HepG2 (cell line): ENCODE results near the gene CBLN3. TPM values are rescaled to one million over a fixed set of nuclear protein-coding genes. Genes with fewer than 3 reads are reported as not detected.

ENCODE experiments used
- AGO1 ChIP-seq: fragments of 200-400 bp; formaldehyde crosslinking; IDR thresholded peaks from 2 replicates; pipeline ENCODE4 v1.6.1; 2017; ENCODE audit warnings: mild to moderate bottlenecking, low read depth, low read length, moderate library complexity; ENCODE audit not compliant: poor library complexity, severe bottlenecking
- BCL3 ChIP-seq: sonication (generic); formaldehyde crosslinking; IDR thresholded peaks from 2 replicates; pipeline ENCODE4 v1.5.1; 2020; ENCODE audit warnings: mild to moderate bottlenecking, missing genetic modification reagents, moderate library complexity
- DMTF1 ChIP-seq: sonication (generic); formaldehyde crosslinking; IDR thresholded peaks from 2 replicates; pipeline ENCODE4 v1.4.0; 2020; ENCODE audit warnings: mild to moderate bottlenecking, missing genetic modification reagents
- FOXA3 ChIP-seq: IDR thresholded peaks from 2 replicates; pipeline ENCODE4 v1.6.1; 2016; ENCODE audit warnings: missing genetic modification reagents, missing compliant biosample characterization
- HMGXB4 ChIP-seq, 2 experiments: sonication (generic) in 1 of 2; formaldehyde crosslinking in 1 of 2; IDR thresholded peaks; 2 replicates each; pipeline versions ENCODE4 v1.4.0 to v1.6.1; 2018 to 2020; ENCODE audit warnings: missing genetic modification reagents in 2 of 2, borderline replicate concordance in 1 of 2, low read depth in 1 of 2, mild to moderate bottlenecking in 1 of 2, missing biosample characterization in 1 of 2
- JUND ChIP-seq: sonication (generic); formaldehyde crosslinking; IDR thresholded peaks from 2 replicates; pipeline ENCODE4 v1.8.0; 2022; ENCODE audit warnings: mild to moderate bottlenecking, missing genetic modification reagents
- KDM2A ChIP-seq: sonication (generic); formaldehyde crosslinking; IDR thresholded peaks from 2 replicates; pipeline ENCODE4 v1.4.0; 2020; ENCODE audit warnings: low read depth, missing genetic modification reagents, borderline replicate concordance
- KLF15 ChIP-seq: sonication (generic); formaldehyde crosslinking; IDR thresholded peaks from 2 replicates; pipeline ENCODE4 v1.8.1; 2023; ENCODE audit warnings: borderline replicate concordance, mild to moderate bottlenecking, inconsistent platforms, missing genetic modification reagents, mixed read lengths
- POGZ ChIP-seq: sonication (generic); formaldehyde crosslinking; IDR thresholded peaks from 2 replicates; pipeline ENCODE4 v1.4.0; 2020; ENCODE audit warnings: mild to moderate bottlenecking, missing genetic modification reagents
- RFXAP ChIP-seq: sonication (generic); formaldehyde crosslinking; IDR thresholded peaks from 2 replicates; pipeline ENCODE4 v1.4.0; 2020; ENCODE audit warnings: missing genetic modification reagents, borderline replicate concordance
- SIN3B ChIP-seq: fragments of 150-350 bp; IDR thresholded peaks from 2 replicates; pipeline ENCODE4 v1.6.1; 2014; ENCODE audit warnings: low read length
- SMAD9 ChIP-seq: sonication (generic); formaldehyde crosslinking; IDR thresholded peaks from 2 replicates; pipeline ENCODE4 v1.5.1; 2020; ENCODE audit warnings: mild to moderate bottlenecking, missing genetic modification reagents
- SNRNP70 ChIP-seq: fragments of 200-400 bp; formaldehyde crosslinking; IDR thresholded peaks from 2 replicates; pipeline ENCODE4 v1.6.1; 2017; ENCODE audit warnings: mild to moderate bottlenecking, low read depth, low read length, moderate library complexity
- TOPORS ChIP-seq: sonication (generic); formaldehyde crosslinking; IDR thresholded peaks from 2 replicates; pipeline ENCODE4 v1.8.0; 2023; ENCODE audit warnings: mild to moderate bottlenecking, missing genetic modification reagents
- ZGPAT ChIP-seq: IDR thresholded peaks from 2 replicates; pipeline ENCODE4 v1.6.1; 2016; ENCODE audit warnings: mild to moderate bottlenecking
- ZNF337 ChIP-seq: sonication (generic); formaldehyde crosslinking; IDR thresholded peaks from 2 replicates; pipeline ENCODE4 v1.5.1; 2020; ENCODE audit warnings: missing genetic modification reagents, low read depth, mild to moderate bottlenecking, borderline replicate concordance
- ZNF382 ChIP-seq: sonication (generic); formaldehyde crosslinking; IDR thresholded peaks from 2 replicates; pipeline ENCODE4 v1.5.0; 2020; ENCODE audit warnings: missing genetic modification reagents, mild to moderate bottlenecking, borderline replicate concordance
- ZNF577 ChIP-seq: sonication (generic); formaldehyde crosslinking; IDR thresholded peaks from 2 replicates; pipeline ENCODE4 v1.4.0; 2020; ENCODE audit warnings: mild to moderate bottlenecking, low read depth, missing genetic modification reagents, borderline replicate concordance
- ZNF607 ChIP-seq: sonication (generic); formaldehyde crosslinking; IDR thresholded peaks from 2 replicates; pipeline ENCODE4 v1.5.1; 2020; ENCODE audit warnings: missing genetic modification reagents, mild to moderate bottlenecking, borderline replicate concordance
- ZNF720 ChIP-seq: sonication (generic); formaldehyde crosslinking; IDR thresholded peaks from 2 replicates; pipeline ENCODE4 v1.4.0; 2020; ENCODE audit warnings: missing genetic modification reagents
- ZSCAN9 ChIP-seq: IDR thresholded peaks from 2 replicates; pipeline ENCODE4 v1.6.1; 2016; ENCODE audit warnings: borderline replicate concordance
- polyA plus RNA-seq, 8 experiments: library from polyadenylated mRNA; depleted of rRNA in 3 of 8; stranded (reverse) in 7 of 8; unstranded in 1 of 8; fragments of >200 nt; fragmentation: Illumina TruSeq in 4 of 8; extraction: Trizol in 4 of 8; gene quantifications; 2 replicates each; pipeline versions ENCODE4 v1.2.1 to v1.2.3, GENCODE V29; 2011 to 2016; ENCODE audit warnings: low read depth in 4 of 8, missing spikeins in 1 of 8, mixed read lengths in 1 of 8; ENCODE audit not compliant: insufficient read depth in 1 of 8
- total RNA-seq, 5 experiments: library from RNA; depleted of rRNA; stranded (reverse); fragments of >200 nt; fragmentation: Illumina TruSeq; extraction: Trizol; gene quantifications; 2 replicates each; pipeline ENCODE4 v1.2.3, GENCODE V29; 2016; ENCODE audit warnings: low read depth in 1 of 5

Gene CBLN3
- total and polyA plus RNA-seq, 2 of the 13 experiments (the other 11 are each of a cell fraction or from before 2014, with no cell fraction given) = 0.66 to 0.98 TPM

- TF ChIP-seq KDM2A (CRISPR knock-in tag) (peak; percentile 96), ZNF382 (no peak), SIN3B (peak; percentile 30), SMAD9 (peak; percentile 99), AGO1 (peak; percentile 85), ZNF607 (CRISPR knock-in tag) (no peak), ZNF337 (CRISPR knock-in tag) (peak; percentile 94; the same call in 1 of the 2 replicates), HMGXB4 (CRISPR knock-in tag; IDR thresholded peaks at IDR 0.05; ENCODE audit: borderline replicate concordance in 1 of 2, low read depth in 1 of 2) (peak; percentile 48 to 60; a peak in 1 of 4 replicates), RFXAP (peak; percentile 38; the same call in 1 of the 2 replicates), KLF15 (CRISPR knock-in tag) (no peak), SNRNP70 (no peak), JUND (CRISPR knock-in tag) (no peak), TOPORS (CRISPR knock-in tag) (no peak; the same call in none of the 2 replicates), DMTF1 (CRISPR knock-in tag) (no peak), FOXA3 (CRISPR knock-in tag) (peak; percentile 51; the same call in 1 of the 2 replicates), ZNF720 (CRISPR knock-in tag) (peak; percentile 90; the same call in 1 of the 2 replicates), BCL3 (CRISPR knock-in tag) (peak; percentile 86), ZNF577 (CRISPR knock-in tag) (no peak), POGZ (CRISPR knock-in tag) (peak; percentile 82), ZSCAN9 (CRISPR knock-in tag) (peak; percentile 90), ZGPAT (peak; percentile 96)
These were observed at the start of gene CBLN3, which contains the start of gene KHNYN (continued) for GRCh38 chr14:24429395-24430142.
